Mesendoderm (in vitro differentiated cells): ENCODE data around the gene MTUS2.
A peak's percentile ranks its signal among the peaks of the same experiment; 100 is the strongest.

Experiments
- DNase-seq: peaks from one replicate; pipeline ENCODE4 v3.0.0; 2013
- H2AK5ac ChIP-seq: 2 replicates; pipeline ENCODE4 v1.6.1; 2013; ENCODE audit warnings: low read length, inconsistent platforms
- H2BK120ac ChIP-seq: 2 replicates; pipeline ENCODE4 v1.6.1; 2013; ENCODE audit warnings: low read depth, mild to moderate bottlenecking, low read length, moderate library complexity, mixed read lengths
- H2BK15ac ChIP-seq: replicated peaks from 2 replicates; pipeline ENCODE4 v1.6.1; 2013; ENCODE audit warnings: low read depth, mild to moderate bottlenecking, moderate library complexity
- H2BK5ac ChIP-seq: 2 replicates; pipeline ENCODE4 v1.6.1; 2013; ENCODE audit warnings: low read length, inconsistent platforms
- H3K18ac ChIP-seq: 2 replicates; pipeline ENCODE4 v1.6.1; 2013; ENCODE audit warnings: mild to moderate bottlenecking, low read length, mixed read lengths
- H3K23ac ChIP-seq: one replicate; pipeline ENCODE4 v1.6.1; 2013; ENCODE audit warnings: low read length
- H3K27ac ChIP-seq: 2 replicates; pipeline ENCODE4 v1.5.1; 2013; ENCODE audit warnings: low read depth, mild to moderate bottlenecking, inconsistent platforms, low read length, moderate library complexity
- H3K27me3 ChIP-seq: 2 replicates; pipeline ENCODE4 v1.6.1; 2013; ENCODE audit warnings: low read length, control low read depth, mild to moderate bottlenecking, inconsistent platforms; ENCODE audit not compliant: insufficient read depth, poor library complexity
- H3K36me3 ChIP-seq: 2 replicates; pipeline ENCODE4 v1.6.1; 2013; ENCODE audit warnings: low read length, inconsistent platforms; ENCODE audit not compliant: control insufficient read depth, insufficient read depth
- H3K4ac ChIP-seq: one replicate; pipeline ENCODE4 v1.6.1; 2013; ENCODE audit warnings: low read depth, mild to moderate bottlenecking, low read length, moderate library complexity
- H3K4me1 ChIP-seq: 2 replicates; pipeline ENCODE4 v1.6.1; 2013; ENCODE audit warnings: low read depth, low read length, inconsistent platforms; ENCODE audit not compliant: control insufficient read depth
- H3K4me2 ChIP-seq: 2 replicates; pipeline ENCODE4 v1.6.1; 2013; ENCODE audit warnings: low read length
- H3K4me3 ChIP-seq: 2 replicates; pipeline ENCODE4 v1.5.1; 2013; ENCODE audit warnings: mild to moderate bottlenecking, low read length
- H3K56ac ChIP-seq: one replicate; pipeline ENCODE4 v1.6.1; 2013; ENCODE audit warnings: low read length
- H3K79me1 ChIP-seq: 2 replicates; pipeline ENCODE4 v1.6.1; 2013; ENCODE audit warnings: low read length, inconsistent platforms
- H3K79me2 ChIP-seq: 2 replicates; pipeline ENCODE4 v1.6.1; 2013; ENCODE audit warnings: mild to moderate bottlenecking, low read length; ENCODE audit not compliant: control insufficient read depth, insufficient read depth
- H3K9ac ChIP-seq: 2 replicates; pipeline ENCODE4 v1.6.1; 2013; ENCODE audit warnings: low read length, inconsistent platforms
- H4K5ac ChIP-seq: one replicate; pipeline ENCODE4 v1.6.1; 2013; ENCODE audit warnings: low read length
- H4K8ac ChIP-seq: one replicate; pipeline ENCODE4 v1.6.1; 2013; ENCODE audit warnings: low read depth, mild to moderate bottlenecking, control low read depth, low read length, moderate library complexity
- WGBS: extraction: QIAGEN DNeasy Blood & Tissue Kit; methylation state at CpG from one replicate; pipeline ENCODE4 v1.1.7; 2013; ENCODE audit warnings: low lambda C conversion rate, missing lambda C conversion rate; ENCODE audit not compliant: insufficient coverage; ENCODE audit errors: extremely low coverage; 5-methylcytosine and 5-hydroxymethylcytosine counted together

MTUS2 gene

GRCh38 chr13:29315847-29316246 is 495.7 kb downstream of the MTUS2 start:
- Histone ChIP-seq H3K36me3 (no peaks in the 10 kb centered on the region), H3K4ac (no peak overlapping the region), H3K27ac (no peak overlapping the region), H3K4me3 (no peak overlapping the region), H3K79me1 (no peaks in the 10 kb centered on the region), H3K4me2 (no peak overlapping the region), H3K9ac (no peak overlapping the region), H2AK5ac (no peak overlapping the region), H3K4me1 (no peaks in the 10 kb centered on the region), H3K23ac (no peak overlapping the region), H4K8ac (no peak overlapping the region), H2BK5ac (no peak overlapping the region), H2BK120ac (no peak overlapping the region), H3K56ac (no peak overlapping the region), H3K79me2 (no peaks in the 10 kb centered on the region), H4K5ac (no peak overlapping the region), H2BK15ac (no peak overlapping the region), H3K18ac (no peak overlapping the region), H3K27me3 (no peaks in the 10 kb centered on the region)
- DNase-seq: no peak
- no CpG with 5 or more reads among the region's 2 CpGs for WGBS

GRCh38 chr13:29317828-29318227 is 497.7 kb downstream of the MTUS2 start:
- no peaks in the 10 kb centered on the region for H3K79me1 ChIP-seq
- no peak overlapping the region for H3K4ac ChIP-seq
- H3K27me3 ChIP-seq: no peaks in the 10 kb centered on the region
- WGBS: no CpG with 5 or more reads among the region's 5 CpGs
- H2AK5ac ChIP-seq: no peak overlapping the region
- no peaks in the 10 kb centered on the region for H3K36me3 ChIP-seq
- H4K8ac ChIP-seq: no peak overlapping the region
- H3K4me1 ChIP-seq: no peaks in the 10 kb centered on the region
- H3K9ac ChIP-seq: no peak overlapping the region
- no peak overlapping the region for H2BK15ac ChIP-seq
- H3K56ac ChIP-seq: no peak overlapping the region
- H3K23ac ChIP-seq: no peak overlapping the region
- no peak overlapping the region for H2BK5ac ChIP-seq
- H3K4me2 ChIP-seq: no peak overlapping the region
- no peak overlapping the region for H3K4me3 ChIP-seq
- H3K27ac ChIP-seq: no peak overlapping the region
- no peak overlapping the region for H4K5ac ChIP-seq
- DNase-seq: no peak
- no peak overlapping the region for H2BK120ac ChIP-seq
- no peak overlapping the region for H3K18ac ChIP-seq
- H3K79me2 ChIP-seq: no peaks in the 10 kb centered on the region

- Histone ChIP-seq H3K23ac (no peak overlapping the region), H3K4ac (no peak overlapping the region), H3K27ac (no peak overlapping the region), H3K56ac (no peak overlapping the region), H3K36me3 (no peaks in the 10 kb centered on the region), H4K8ac (no peak overlapping the region), H3K4me2 (no peak overlapping the region), H4K5ac (no peak overlapping the region), H2BK120ac (no peak overlapping the region), H2BK5ac (no peak overlapping the region), H3K4me3 (no peak overlapping the region), H2AK5ac (no peak overlapping the region), H3K4me1 (no peaks in the 10 kb centered on the region), H3K27me3 (no peaks in the 10 kb centered on the region), H3K79me1 (no peaks in the 10 kb centered on the region), H3K79me2 (no peaks in the 10 kb centered on the region), H2BK15ac (no peak overlapping the region), H3K18ac (no peak overlapping the region), H3K9ac (no peak overlapping the region)
- WGBS: no CpG with 5 or more reads among the region's 6 CpGs
- DNase-seq: no peak
Observed at GRCh38 chr13:29318741-29319140, 498.6 kb downstream of the MTUS2 start.

DNA sequence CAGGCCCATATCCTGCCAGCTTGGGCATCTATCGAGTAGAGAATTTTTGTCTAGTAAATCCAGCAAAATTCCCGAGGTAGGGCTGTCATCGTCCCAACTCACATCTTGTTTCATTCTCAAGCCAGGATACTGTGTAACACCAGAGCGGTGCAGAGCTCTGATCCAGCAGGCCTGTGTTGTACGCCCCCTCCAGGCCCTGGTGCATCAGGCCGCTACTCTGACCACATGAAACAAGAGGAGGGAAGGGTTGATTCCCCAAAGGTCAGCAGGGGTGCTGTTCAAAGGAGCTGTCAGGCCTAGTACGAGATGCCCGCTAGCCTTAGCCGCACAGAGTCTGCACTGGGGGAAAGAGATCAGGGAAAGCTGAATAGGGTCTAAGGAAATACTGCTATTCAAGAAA is 499.3 kb downstream of the MTUS2 start:
- DNase-seq: peak; percentile 68
- no peaks in the 10 kb centered on the region for H3K27me3 ChIP-seq
- H3K18ac ChIP-seq: no peak overlapping the region
- no peak overlapping the region for H2BK5ac ChIP-seq
- no peaks in the 10 kb centered on the region for H3K36me3 ChIP-seq
- no peaks in the 10 kb centered on the region for H3K79me1 ChIP-seq
- no peak overlapping the region for H4K8ac ChIP-seq
- no peak overlapping the region for H3K4me2 ChIP-seq
- H3K79me2 ChIP-seq: no peaks in the 10 kb centered on the region
- no peak overlapping the region for H2BK120ac ChIP-seq
- H3K23ac ChIP-seq: no peak overlapping the region
- no peak overlapping the region for H4K5ac ChIP-seq
- H2BK15ac ChIP-seq: no peak overlapping the region
- no peak overlapping the region for H3K56ac ChIP-seq
- no peak overlapping the region for H3K4ac ChIP-seq
- H3K4me1 ChIP-seq: no peaks in the 10 kb centered on the region
- no peak overlapping the region for H3K4me3 ChIP-seq
- no CpG with 5 or more reads among the region's 9 CpGs for WGBS
- no peak overlapping the region for H3K9ac ChIP-seq
- no peak overlapping the region for H3K27ac ChIP-seq
- no peak overlapping the region for H2AK5ac ChIP-seq

GRCh38 chr13:29323954-29324353 is 503.8 kb downstream of the MTUS2 start:
- H2BK15ac ChIP-seq: no peak overlapping the region
- no peak overlapping the region for H2AK5ac ChIP-seq
- WGBS: no CpG with 5 or more reads among the region's 9 CpGs
- no peak overlapping the region for H2BK120ac ChIP-seq
- no peak overlapping the region for H3K4ac ChIP-seq
- DNase-seq: no peak
- H3K9ac ChIP-seq: no peak overlapping the region
- no peak overlapping the region for H3K4me3 ChIP-seq
- H3K27me3 ChIP-seq: no peaks in the 10 kb centered on the region
- H3K56ac ChIP-seq: no peak overlapping the region
- no peak overlapping the region for H3K4me2 ChIP-seq
- H4K5ac ChIP-seq: no peak overlapping the region
- no peaks in the 10 kb centered on the region for H3K4me1 ChIP-seq
- H3K23ac ChIP-seq: no peak overlapping the region
- no peak overlapping the region for H3K18ac ChIP-seq
- H3K79me2 ChIP-seq: no peaks in the 10 kb centered on the region
- H4K8ac ChIP-seq: no peak overlapping the region
- no peaks in the 10 kb centered on the region for H3K36me3 ChIP-seq
- no peak overlapping the region for H2BK5ac ChIP-seq
- H3K79me1 ChIP-seq: no peaks in the 10 kb centered on the region
- no peak overlapping the region for H3K27ac ChIP-seq

GRCh38 chr13:29324601-29325000 is 504.5 kb downstream of the MTUS2 start:
- Histone ChIP-seq H2BK15ac (no peak overlapping the region), H3K56ac (no peak overlapping the region), H3K36me3 (no peaks in the 10 kb centered on the region), H4K8ac (no peak overlapping the region), H3K27me3 (no peaks in the 10 kb centered on the region), H3K4me2 (no peak overlapping the region), H4K5ac (no peak overlapping the region), H3K79me1 (no peaks in the 10 kb centered on the region), H2BK120ac (no peak overlapping the region), H2AK5ac (no peak overlapping the region), H3K4me1 (no peaks in the 10 kb centered on the region), H3K4ac (no peak overlapping the region), H3K27ac (no peak overlapping the region), H2BK5ac (no peak overlapping the region), H3K79me2 (no peaks in the 10 kb centered on the region), H3K23ac (no peak overlapping the region), H3K18ac (no peak overlapping the region), H3K4me3 (no peak overlapping the region), H3K9ac (no peak overlapping the region)
- no CpG with 5 or more reads among the region's 1 CpG for WGBS
- no peak for DNase-seq
